Activated T-cell treated with anti-CD3 and anti-CD28 coated beads for 24 hours (primary cell): Measurements from ENCODE around the gene NEK9.

ENCODE experiments used
- DNase-seq: peaks from one replicate; pipeline ENCODE4 v3.0.0-alpha.2; 2020; ENCODE audit warnings: low read depth

The NEK9 gene

GRCh38 chr14:75030147-75030546 lies 96.7 kb downstream of the NEK9 start:
- DNase-seq: no peak
